GM20431 (cell line): ENCODE results near the gene NCAN.
"Not testable (repeated sequence)": the region's sequence is repeated elsewhere in the genome, so short reads cannot be mapped to it uniquely, and the experiment has no call there.

ENCODE experiments used
- in situ Hi-C: fragments of 300-500 bp; cut with MseI, MboI; formaldehyde crosslinking; loops from one replicate; pipeline ENCODE4 v1.15.0; 2020; ENCODE audit warnings: low sequenced_read_pairs; ENCODE audit not compliant: unreplicated experiment

NCAN gene

DNA sequence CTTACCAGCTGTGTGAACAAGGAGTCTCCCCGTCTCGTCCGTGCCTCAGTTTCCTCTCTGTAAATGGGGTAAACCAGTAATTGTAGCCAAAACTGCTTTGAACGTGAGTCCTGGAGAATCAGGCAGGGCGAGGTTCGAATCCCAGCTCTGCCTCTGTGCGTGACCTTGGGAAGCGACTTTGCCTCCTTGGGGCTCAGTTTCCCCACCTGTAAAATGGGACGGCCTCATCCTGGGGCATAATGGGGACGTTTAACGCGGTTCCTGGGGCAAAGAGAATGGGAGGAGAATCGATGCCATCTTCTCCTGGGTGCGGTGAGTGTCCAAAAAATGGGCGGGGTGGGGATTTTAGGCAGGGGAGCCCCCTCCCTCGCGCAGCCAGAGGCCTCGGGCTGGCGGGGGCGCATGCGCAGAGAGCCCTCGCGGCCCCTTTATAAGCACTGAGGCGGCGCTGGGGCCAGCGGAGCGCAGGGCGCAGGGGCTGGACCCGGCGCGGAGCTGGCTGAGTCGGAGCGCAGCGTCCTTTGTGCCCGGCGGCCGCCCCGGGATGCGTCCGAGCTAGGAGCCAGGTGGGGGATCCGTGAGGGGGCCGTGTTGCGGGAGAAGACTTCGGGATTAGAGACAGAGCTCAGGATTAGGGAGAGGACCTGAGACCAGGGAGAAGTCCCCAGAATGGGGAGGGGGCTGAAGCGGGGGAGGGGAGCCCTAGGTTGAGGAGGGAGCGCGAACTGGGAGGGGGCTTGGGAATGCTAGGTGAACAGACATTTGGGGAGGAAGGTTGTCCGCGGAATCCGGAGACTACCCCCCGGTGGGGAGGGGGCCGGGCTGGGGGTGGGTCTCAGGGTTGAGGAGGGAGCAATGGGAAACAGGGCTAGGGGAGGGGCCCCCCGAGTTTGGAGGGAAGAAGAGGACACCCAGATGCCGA, at the start of gene NCAN:
NCAN (plus strand) TSS at position 460 of the 922 bp plus-strand sequence. CDS start 4,996 bp downstream, outside the sequence.
- in situ Hi-C loops, result no loop called here

DNA sequence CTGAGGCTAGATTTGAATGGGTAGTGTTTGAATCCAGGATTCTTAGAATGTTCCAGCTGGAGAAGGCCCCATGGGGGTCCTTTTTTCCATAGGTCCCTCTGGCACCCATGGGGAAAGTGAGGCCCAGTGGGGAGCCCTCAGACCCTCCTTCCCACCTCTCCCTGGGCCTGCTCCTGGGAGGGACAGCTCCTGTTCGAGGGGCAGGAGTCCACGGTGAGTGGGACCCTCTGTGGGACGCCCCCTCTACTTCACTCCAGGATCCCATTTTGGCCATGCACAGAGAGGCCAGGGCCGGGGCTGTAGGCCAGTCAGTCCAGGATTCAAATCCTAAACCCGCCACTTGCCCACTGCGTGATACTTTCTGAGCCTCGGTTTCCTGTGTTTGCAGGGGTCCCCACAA, 49.3 kb upstream of the NCAN start:
- in situ Hi-C loops, result no loop called here

DNA sequence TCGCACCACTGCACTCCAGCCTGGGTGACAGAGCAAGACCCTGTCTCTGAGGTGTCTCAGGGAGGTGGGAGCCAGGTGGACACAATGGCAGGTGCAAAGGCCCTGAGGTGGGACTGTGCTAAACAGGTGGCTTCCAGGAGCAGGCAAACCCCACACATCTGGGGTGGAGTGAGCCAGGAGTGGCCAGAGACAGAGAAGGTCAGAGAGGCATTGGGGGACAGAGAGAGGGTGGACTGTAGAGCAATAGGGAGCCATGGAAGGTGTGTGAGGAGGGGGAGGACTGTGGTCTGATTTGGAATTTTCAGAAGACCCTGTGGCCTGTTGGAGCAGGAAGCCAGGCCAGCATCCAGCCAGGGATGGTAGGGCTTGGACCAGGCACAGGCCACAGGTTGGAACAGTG, 46.4 kb upstream of the NCAN start:
- in situ Hi-C loops, result no loop called here

DNA sequence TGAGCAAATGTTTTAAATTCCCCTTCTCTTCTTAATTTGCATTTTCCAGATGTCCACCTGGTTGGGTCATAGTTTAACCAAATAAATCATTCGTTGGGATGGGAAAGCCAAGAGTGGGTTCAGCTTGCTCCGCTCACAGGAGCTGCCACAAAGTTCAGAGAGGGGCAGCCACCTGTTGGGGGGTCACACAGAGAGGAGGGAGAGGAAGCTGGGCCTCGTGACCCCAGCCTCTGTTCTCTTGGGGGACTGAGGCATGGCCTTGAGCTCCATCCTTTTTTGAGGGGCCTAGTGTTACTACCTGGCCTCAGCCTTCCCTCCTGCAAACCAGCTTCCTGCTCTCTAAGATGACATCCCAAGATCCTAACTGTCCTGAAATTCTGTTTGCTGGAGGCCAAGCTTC, 44.1 kb upstream of the NCAN start:
- in situ Hi-C loops, result no loop called here

DNA sequence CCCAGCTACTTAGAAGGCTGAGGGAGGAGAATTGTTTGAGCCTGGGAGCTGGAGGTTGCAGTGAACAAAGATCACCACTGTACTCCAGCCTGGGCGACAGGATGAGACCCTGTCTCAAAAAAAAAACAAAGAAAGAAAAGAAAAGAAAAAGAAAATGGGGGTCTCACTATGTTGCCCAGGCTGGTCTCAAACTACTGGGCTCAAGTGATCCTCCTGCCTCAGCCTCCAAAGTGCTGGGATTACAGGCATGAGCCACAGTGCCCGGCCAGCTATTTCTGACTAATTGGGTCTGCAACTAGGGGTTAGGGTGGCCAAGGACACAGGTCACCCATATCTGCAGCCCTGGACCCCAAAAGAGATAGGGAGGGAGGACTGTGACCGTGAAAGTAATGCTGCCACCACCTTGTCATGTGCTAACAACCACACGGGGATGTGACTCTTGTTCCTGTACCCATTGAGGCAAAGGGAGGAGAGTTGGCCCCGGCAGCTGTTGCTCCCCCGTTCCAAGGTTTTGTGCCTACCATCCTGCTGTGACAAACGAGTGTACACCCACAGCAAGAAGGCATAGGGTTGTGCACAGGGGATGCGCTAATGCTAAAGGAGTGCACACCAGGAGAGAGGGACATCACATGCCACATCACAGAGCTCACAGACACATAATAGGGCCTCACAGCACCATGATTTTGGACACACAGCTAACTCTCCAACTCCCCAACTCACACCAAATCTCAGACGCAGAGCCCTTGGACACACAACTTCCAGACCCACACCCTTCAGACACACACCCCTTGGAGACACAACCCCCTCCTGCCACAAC, 42.3 kb upstream of the NCAN start:
- in situ Hi-C loops, result no loop called here

DNA sequence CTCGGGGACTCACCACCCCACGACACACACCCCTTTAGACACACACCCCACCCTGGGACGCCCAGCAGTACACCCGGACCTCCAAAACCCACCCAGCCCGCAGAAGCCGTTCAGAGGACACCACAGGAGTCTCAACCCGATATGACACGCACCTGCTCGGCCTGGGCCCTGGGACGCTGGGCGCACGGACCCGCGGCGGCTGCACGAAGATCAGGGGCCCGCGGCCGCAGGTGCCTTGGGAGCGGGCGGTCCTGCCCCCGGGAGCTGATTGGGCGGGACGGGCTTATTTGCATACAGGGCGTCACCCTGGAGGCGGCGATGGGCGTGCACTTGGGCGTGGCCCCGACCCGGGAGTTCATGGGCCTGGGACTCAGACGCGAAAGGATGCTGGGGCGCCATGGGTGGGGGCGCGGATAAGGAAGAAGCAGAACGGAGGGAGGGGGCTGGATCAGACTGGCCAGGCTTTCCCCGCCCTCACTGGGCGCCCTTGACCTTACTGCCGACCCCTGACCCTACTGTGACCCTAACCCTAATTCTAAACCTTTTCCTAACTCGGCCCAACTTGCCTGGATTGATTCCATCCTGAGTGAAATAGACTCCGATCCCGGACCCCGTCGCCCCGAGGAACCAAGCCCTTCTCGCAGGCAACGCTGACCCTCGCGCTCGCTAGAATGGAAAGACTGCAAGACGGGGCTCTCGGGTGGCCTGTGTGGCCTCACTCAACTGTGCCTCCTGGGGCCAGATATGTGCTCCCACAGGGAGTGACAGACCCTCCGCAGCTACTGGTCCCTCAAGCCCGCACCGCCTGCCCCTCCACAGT, 41.5 kb upstream of the NCAN start, which contains the start of gene MEF2B:
MEF2B (minus strand) TSS at position 211 of the 820 bp plus-strand sequence. CDS start 19,528 bp downstream, outside the sequence.
- in situ Hi-C loops, result no loop called here

DNA sequence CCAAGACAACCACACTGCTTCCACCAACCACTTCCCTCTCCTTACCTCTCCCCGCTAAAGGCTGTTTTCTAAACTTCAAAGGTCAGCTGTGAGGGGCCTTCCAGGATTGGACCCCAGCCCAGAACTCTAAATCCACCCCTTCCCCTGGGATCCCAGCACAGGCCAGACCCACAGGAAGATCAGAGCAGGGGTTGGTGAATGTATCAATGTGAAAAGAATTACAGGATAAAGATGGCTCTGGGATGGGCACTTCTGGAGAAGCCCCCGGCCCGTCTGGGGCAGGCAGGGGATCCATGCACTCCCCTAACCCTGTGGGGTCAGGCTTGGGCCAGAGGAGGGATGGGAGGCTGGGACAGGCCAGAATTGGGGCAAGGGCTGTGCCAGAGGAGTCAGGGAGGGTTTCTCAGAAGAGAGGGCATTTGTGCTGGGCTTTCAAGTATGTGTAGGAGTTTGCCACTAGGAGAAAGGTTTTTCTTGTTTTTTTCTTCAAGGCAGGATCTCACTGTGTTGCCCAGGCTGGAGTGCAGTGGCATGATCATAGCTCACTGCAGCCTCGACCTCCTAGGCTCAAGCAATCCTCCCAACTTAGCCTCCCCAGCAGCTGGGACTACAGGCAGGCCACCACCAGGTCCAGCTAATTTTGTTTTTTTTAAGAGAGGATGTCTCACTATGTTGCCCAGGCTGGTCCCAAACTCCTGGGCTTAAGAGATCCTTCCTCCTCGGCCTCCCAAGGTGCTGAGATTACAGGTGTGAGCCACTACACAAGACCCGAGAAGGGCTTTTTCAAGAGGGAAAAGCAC, 40.7 kb upstream of the NCAN start:
- in situ Hi-C loops, result no loop called here

DNA sequence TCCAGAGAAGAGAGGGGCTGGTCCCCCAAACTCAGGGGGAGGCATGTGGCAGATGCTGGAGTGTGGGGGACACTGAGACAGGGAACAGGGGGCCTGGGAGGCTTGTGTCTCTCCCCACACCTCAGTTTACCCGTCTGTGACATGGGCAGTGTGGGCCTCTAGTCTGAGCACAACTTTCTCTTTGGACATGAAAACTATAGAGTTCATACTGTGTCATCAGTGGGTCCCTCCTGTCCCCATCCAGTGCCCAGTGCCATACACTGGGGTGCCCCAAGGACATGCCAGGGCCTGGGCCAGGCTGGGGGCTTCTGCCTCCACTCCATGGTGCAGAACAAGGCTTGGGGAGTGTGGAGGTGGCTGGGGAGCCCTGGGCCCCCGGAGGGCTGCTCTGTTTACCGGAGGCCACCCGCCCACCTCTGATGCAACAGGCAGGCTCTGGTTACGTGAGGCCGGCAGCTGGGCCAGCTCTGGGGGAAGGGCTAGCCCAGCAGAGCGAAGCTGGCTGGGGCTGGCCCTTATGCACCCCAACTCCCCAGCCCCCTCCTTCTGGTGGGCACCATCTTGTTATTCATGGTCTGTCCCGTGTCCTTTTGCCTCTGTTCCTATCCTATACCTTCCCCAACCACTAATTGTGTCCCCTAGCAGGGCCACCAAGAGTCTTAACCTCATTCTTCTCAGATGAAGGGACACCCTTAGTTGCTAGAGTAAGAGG, 39.8 kb upstream of the NCAN start:
- in situ Hi-C loops, result no loop called here

DNA sequence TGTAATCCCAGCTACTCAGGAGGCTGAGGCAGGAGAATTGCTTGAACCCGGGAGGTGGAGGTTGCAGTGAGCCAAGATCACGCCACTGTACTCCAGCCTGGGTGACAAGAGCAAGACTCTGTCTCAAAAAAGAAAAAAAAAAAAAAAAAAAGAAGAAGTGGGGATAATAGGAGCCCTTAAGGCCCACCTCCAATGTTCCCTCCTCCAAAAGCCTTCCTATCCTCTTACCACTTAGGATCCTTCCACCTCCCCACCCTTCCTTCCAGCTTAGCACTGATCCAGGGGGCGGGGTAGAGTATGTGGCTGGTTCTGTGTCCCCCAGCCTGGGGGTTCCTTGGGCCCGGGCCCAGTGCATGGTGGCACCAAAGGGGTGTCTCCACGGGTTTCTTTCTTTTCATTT, 38.5 kb upstream of the NCAN start:
- in situ Hi-C loops, result not testable (repeated sequence)

DNA sequence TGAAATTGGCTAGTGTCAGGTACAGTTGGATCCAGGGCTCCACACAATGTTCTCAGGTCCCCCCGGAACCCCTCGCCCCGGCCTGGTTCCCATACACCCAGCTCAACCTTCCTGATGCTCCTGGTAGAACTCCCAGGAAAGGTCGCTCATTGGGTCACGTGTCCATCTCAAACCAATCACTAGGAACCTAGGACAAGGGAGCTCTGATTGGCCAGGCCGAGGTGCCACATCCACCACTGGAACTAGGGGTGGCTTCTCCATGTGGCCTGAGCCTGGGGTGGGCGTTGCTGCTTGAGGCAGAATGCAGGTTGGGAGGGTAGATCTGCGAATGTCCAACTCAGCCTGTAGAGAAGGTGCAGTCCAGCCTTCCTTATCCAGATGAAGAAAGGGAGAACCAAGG, 34.8 kb upstream of the NCAN start:
- in situ Hi-C loops, result no loop called here

DNA sequence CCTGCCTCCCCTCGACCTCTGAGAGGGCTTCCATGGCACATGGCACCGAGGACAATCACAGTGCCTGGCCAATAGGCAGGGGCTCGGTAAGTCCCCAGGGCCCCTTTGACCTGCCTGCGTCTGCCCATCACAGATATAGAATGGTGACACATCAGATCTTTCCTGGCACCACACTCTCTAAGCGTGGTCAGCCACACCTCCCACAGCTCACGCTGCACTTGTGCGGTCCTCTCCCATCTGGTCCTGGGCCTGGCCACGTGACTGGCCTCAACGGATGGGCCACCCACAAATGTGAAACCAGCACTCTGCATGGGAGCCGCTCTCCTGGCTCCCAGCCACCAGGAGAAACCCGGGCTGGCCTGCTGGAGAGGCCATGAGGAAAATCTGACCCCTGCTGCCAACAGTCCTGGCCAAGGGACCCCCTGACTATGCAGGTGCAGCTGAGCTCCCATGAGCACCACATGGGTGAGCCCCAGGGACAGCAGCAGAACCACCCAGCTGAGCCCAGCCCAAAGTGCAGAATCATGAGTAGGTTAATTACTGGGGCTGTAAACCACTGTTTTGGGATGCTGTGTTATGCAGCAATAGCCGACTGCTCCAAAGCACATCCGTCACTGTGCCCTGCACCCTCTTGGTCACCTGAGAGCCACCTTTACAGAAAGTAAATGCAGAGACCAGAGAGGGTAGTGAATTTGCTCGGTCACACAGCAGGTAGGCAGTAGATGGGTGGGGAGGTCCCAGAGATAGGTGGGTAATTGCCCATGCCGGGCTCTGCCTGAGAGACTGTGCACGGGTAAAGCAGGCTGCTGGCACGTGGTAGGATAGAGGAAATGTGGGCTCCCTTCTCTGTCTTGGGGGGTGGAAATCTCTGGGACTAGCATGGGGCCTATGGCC, 32.0 kb upstream of the NCAN start:
- in situ Hi-C loops, result no loop called here

DNA sequence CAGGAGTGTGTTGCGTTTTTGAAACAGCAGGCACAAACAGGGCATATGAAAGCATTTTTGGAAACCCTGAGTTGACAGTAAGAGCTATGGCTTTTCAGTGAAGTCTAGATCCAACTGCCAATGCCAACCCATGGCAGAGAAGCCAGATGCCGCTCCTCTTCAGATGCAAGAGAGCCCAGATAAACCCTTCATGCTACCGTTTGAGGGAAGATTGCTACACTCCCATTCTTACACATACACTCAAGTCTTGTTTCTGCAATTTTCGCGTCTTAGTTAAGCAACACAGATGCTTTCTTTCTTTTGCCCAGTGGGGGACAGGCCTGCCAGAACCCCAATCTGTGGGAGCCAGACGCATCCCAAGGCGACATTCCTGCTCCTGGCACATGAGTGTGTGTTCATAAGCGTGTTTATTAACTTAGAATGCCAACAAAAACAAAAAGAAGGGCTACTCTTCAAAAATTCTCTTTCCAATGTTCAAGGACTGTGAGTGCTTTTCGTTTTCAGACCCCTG, 30.2 kb upstream of the NCAN start:
- in situ Hi-C loops, result no loop called here

DNA sequence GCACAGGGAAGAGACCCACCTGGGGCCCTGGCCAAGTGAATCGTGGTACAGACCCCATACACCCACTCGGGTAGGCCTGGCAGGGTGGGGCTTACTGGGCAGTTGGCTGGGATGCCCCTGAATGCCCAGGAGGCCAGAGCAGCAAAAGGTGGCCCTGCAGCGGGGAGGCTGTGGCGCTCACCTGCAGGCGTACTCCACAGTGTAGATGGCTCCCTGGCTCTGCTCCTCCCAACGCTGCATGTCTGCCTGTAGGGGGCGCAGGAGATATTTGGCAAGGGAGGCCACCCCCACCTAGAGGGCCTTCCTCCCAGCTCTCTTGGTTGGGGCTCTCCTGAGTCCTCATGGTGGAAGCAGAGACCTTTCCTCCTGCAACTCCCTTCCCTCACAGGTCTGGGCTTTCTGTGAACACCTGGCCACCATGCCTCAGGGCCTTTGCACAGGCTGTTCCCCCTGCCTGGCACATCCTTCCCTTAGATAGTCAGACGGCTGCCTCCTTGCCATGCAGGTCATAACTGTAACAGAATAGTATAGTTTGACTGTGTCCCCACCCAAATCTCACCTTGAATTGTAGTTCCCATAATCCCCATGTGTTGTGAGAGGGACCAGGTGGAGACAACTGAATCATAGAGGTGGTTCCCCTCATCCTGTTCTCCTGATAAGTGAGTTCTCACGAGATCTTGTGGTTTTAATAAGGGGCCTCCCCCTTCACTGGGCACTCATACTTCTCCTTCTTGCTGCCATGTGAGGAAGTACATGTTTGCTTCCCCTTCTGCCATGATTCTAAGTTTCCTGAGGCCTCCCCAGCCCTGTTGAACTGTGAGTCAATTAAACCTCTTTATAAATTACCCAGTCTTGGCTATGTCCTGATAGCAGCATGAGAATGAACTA, 25.7 kb upstream of the NCAN start:
- in situ Hi-C loops, result no loop called here

DNA sequence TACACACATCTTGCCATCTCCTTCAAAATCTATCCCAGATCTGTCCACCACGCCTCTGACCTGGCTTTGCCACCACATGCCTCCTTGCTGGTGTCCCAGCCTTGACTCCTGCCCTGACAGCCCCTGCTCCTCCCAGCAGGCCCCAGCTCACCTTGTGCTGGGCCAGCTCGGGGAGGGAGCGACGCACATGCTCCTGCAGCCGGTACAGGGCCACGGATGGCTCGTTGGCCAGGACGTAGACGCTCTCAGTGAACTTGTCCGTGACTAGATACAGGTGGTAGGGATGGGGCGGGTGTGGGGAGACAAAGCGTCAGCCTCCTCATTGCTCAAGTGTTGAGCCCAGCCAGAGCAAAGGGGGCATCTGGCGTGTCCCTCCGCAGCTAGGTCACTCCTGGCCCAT, 25.0 kb upstream of the NCAN start:
- in situ Hi-C loops, result no loop called here

DNA sequence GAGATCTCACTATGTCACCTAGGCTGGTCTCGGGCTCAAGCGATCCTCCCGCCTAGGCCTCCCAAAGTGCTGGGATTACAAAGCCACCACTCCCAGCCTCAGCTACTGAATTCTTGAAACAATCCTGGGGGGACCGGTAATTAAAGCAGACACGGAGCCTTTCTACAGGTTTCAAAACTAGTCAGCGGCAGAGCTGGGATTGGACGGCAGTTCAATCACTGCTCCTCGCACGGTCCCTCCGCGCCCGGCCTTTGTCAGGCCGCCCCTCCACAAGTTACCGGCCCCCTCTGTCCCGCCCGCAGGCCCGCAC, 20.0 kb upstream of the NCAN start:
- in situ Hi-C loops, result no loop called here

DNA sequence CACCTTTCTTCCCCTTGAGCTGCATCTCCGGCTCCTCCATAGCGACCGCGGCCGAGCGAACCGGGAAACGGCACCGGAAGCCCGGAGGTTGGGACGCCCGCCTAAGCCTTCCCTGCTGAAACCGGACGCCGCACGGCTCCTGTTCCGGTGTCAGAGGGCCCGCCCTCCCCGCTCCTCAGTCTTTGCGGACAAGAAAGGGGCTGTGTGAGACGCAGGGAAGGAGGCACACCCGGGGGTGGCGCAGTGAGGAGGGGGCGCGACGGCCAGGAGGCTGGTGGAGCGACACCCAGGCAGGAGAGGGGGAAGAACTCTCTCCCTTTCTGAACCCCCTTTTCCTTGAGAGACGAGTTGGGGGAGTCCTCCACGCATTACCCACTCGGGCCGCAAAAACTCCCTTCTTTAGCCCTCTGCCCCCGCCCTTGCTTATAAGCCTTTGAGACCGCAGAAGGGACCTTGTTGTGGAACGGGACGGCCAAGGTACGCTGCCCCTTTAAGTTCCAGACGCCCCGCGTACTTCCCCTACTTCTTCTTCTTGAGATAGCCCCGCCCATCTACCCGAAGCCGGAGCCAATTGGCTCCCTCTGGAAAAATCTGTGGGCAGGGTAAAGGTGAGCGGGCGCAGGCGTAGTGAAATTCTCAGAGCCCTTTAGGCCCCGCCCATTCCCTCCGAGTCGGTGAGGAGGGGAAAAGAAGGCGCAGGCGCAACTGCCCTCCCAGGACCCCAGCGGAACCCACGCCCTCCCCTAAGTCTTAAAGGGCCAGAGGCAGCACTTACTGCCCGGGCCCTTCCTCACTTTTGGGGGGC, 19.5 kb upstream of the NCAN start, which contains the start of the genes BORCS8 and RFXANK:
BORCS8 (minus strand) TSS at position 75 of the 805 bp plus-strand sequence; CDS start at position 40, 35 bp downstream.
RFXANK (plus strand) TSS at position 181 of the 805 bp plus-strand sequence. CDS start 1,689 bp downstream, outside the sequence.
- in situ Hi-C loops, result no loop called here
